Bronchial epithelial cell (primary cell): ENCODE data around the gene XRCC4. TPM values are rescaled to one million over a fixed set of nuclear protein-coding genes. Genes with fewer than 3 reads are reported as not detected.

Source experiments
- DNase-seq: peaks from one replicate; pipeline ENCODE4 v3.0.0-alpha.2; 2010; ENCODE audit warnings: low read depth
- FAIRE-seq: peaks from 2 replicates; lab custom pipeline; 2011; peaks lifted over from hg19 to GRCh38; lab: Jason Lieb, UNC
- H3K27me3 ChIP-seq: 2 replicates; pipeline ENCODE4 v1.5.1; 2011; ENCODE audit warnings: low read length; ENCODE audit not compliant: control insufficient read depth, insufficient read depth
- H3K36me3 ChIP-seq: 2 replicates; pipeline ENCODE4 v1.5.1; 2011; ENCODE audit warnings: low read length; ENCODE audit not compliant: control insufficient read depth, insufficient read depth
- H3K4me3 ChIP-seq: 2 replicates; pipeline ENCODE4 v1.5.1; 2011; ENCODE audit warnings: mild to moderate bottlenecking, low read depth, low read length, control low read depth
- total RNA-seq: library from RNA; depleted of rRNA; stranded (reverse); fragments of >200 nt; gene quantifications from 2 replicates; pipeline ENCODE4 v1.2.1, GENCODE V29; 2014
- TF ChIP-seq, protein P1 (sequence below): IDR thresholded peaks from 2 replicates; pipeline ENCODE4 v1.5.1; 2011; ENCODE audit warnings: mild to moderate bottlenecking, moderate library complexity, low read length, control low read depth, inconsistent platforms; ENCODE audit not compliant: insufficient read depth, severe bottlenecking

XRCC4 gene
- total RNA-seq, 1 donor from 2014 or later, result 9.5 TPM

DNA sequence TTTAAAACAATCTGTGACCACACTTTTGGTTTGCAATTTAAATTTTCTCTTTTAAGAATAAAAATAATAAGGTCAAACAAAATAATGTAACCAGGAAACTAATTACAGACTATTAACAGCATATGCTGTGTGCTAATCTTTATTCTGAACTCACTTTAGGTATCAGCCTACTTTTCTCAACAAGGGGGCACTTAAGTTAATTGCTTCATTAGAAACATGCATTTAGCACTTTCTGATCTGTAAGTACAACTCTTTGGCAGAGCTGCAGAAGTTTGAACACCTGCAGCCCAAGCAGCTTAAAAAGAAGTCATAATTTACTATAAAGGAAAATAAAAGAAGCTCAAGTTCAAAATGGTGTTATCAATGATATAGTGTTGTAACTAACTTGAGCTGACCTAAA is 21.7 kb downstream of the XRCC4 start:
- no peaks in the 10 kb centered on the region for H3K27me3 ChIP-seq
- TF ChIP-seq, protein P1, sequence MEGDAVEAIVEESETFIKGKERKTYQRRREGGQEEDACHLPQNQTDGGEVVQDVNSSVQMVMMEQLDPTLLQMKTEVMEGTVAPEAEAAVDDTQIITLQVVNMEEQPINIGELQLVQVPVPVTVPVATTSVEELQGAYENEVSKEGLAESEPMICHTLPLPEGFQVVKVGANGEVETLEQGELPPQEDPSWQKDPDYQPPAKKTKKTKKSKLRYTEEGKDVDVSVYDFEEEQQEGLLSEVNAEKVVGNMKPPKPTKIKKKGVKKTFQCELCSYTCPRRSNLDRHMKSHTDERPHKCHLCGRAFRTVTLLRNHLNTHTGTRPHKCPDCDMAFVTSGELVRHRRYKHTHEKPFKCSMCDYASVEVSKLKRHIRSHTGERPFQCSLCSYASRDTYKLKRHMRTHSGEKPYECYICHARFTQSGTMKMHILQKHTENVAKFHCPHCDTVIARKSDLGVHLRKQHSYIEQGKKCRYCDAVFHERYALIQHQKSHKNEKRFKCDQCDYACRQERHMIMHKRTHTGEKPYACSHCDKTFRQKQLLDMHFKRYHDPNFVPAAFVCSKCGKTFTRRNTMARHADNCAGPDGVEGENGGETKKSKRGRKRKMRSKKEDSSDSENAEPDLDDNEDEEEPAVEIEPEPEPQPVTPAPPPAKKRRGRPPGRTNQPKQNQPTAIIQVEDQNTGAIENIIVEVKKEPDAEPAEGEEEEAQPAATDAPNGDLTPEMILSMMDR, result no peak
- no peaks in the 10 kb centered on the region for H3K36me3 ChIP-seq
- no peak overlapping the region for H3K4me3 ChIP-seq
- no peak for DNase-seq
- FAIRE-seq, result no peak

DNA sequence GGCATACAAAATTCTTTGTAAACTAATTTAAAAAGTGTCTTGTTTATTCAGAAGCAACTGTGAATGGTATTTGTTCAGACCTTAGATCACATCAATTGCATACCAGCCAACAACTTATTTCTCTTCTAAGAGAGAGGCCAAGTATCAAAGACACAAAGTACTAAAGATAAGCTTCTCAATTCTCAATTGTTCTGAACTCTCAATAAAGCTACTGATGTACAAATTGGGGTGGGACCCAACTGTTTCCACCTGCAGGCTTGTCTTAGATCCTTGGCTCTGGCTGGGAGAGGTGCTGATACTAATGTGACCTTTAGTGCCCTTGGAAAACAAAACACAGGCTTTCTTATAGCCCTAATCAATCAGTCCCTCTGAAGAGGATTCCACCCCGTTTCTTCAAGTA is 22.1 kb downstream of the XRCC4 start:
- Histone ChIP-seq H3K27me3 (no peaks in the 10 kb centered on the region), H3K36me3 (no peaks in the 10 kb centered on the region), H3K4me3 (no peak overlapping the region)
- FAIRE-seq, result no peak
- TF ChIP-seq, protein P1, result no peak
- no peak for DNase-seq

DNA sequence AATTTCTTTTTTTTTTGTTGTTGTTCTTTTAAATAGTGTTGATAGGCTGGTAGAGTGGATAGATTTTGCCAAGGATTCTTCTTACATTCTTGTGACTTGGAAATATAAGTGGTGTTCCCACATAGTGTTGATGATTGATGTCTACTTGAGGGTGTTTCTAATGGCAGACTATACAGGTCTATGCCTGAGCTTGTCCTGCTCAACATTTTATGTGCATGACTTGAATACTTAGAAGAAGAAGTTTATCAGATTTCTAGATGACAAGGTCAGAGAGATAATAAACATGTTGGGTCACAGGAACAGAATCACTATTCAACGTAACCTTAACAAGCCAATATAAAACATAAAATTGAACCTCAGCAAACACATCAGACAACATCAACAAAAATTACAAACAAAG is 24.2 kb downstream of the XRCC4 start:
- H3K36me3 ChIP-seq, result no peaks in the 10 kb centered on the region
- H3K27me3 ChIP-seq, result no peaks in the 10 kb centered on the region
- TF ChIP-seq, protein P1, result no peak
- FAIRE-seq (no peak), DNase-seq (peak; percentile 88)
- H3K4me3 ChIP-seq, result no peak overlapping the region

DNA sequence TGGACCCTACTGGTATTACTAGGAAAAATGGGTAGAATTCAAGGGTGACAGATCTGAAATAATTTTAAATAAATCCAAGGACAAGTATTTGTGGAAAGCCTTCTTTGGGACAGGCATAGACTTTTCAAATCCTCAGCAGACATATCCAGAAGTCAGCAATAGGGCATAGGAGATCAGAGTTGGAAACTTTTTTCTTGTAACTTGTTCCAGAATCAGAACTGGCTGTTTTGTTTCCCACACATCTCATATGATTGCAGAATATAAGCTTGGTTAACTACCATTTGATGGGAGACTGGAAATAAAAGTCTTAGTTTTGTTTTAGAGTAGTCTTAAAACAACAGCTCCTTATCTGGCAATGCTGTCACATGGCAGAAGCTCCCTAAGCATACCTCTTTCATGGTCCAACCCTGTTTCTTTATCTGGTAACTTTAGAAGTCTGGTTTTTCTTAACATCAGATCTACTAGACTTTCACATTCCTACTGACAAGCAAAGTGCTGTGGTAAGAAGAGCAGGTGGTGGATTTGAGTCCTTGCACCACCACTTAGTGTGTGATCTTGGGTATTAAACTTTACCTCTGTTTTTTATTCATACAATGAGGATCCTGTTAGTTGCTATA is 25.1 kb downstream of the XRCC4 start:
- Histone ChIP-seq H3K4me3 (no peak overlapping the region), H3K27me3 (no peaks in the 10 kb centered on the region), H3K36me3 (no peaks in the 10 kb centered on the region)
- DNase-seq (no peak), FAIRE-seq (no peak)
- TF ChIP-seq, protein P1, result no peak

DNA sequence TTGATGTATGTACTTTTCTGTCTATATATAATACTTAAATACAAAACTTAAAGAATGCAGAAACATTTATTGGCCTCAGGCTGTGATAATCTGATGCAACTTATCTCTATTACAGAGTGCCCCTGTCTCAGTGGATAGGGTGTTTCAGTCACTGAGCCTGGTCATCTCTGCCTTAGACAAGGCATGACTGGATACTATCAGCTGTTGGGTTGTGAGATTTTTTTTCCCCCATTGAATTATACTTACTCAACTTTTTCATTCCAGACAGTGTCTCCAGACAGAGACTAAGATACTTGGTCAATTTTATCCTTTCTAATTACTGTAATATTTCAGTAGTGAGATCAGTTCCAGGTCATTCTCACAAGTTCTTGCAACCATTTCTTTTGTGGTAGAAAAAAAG is 26.7 kb downstream of the XRCC4 start:
- FAIRE-seq (no peak), DNase-seq (peak; percentile 2)
- TF ChIP-seq, protein P1, result no peak

More for the DNA sequence above, 26.7 kb downstream of the XRCC4 start:
- no peaks in the 10 kb centered on the region for H3K27me3 ChIP-seq
- no peak overlapping the region for H3K4me3 ChIP-seq
- no peaks in the 10 kb centered on the region for H3K36me3 ChIP-seq
